HCT116 (cell line): ENCODE measurements around the gene SLC6A13. TPM values are rescaled to one million over a fixed set of nuclear protein-coding genes. Genes with fewer than 3 reads are reported as not detected.

ENCODE experiments used
- ATAC-seq: fragments of 200-7000 bp; cut with Tn5 transposase; 2 replicates; pipeline ENCODE4 v1.9.1; 2020; ENCODE audit warnings: mild to moderate bottlenecking, moderate library complexity
- BruUV-seq: library from RNA; stranded (reverse); fragments of 400-500 nt; replicated peaks from 2 replicates; lab custom pipeline; 2021; lab: Mats Ljungman, UMichigan
- CTCF ChIA-PET: fragments of 300-600 bp; sonication (Branson Sonifier 250); formaldehyde crosslinking; loops from one replicate; lab custom pipeline; 2021; ENCODE audit warnings: antibody characterized with exemption; lab: Charles Lee
- POLR2A ChIA-PET: fragments of 300-600, 350-600 bp; sonication (Branson Sonifier 250); formaldehyde crosslinking; loops from one replicate; lab custom pipeline; 2021; ENCODE audit warnings: antibody characterized with exemption; lab: Charles Lee
- RAD21 ChIA-PET, 2 experiments: fragments of 300-600 bp; sonication (Branson Sonifier 250); formaldehyde crosslinking; loops; one replicate each; lab custom pipeline; 2023; ENCODE audit warnings: low total read pairs in 2 of 2; ENCODE audit not compliant: uncharacterized antibody in 2 of 2, unreplicated experiment in 2 of 2, low non-redundant PET in 1 of 2; lab: Charles Lee
- DNase-seq: peaks from one replicate; pipeline ENCODE4 v3.0.0-alpha.2; 2010; ENCODE audit warnings: low read depth, low spot score
- H2AFZ ChIP-seq: fragments of 200-600 bp; shearing (Covaris generic), sonication (generic); 2 replicates; pipeline ENCODE4 v1.6.1; 2017; ENCODE audit warnings: low read depth, mixed run types, mixed read lengths, antibody characterized with exemption, low read length; ENCODE audit not compliant: poor library complexity, severe bottlenecking
- H3K27ac ChIP-seq: 2 replicates; pipeline ENCODE4 v1.5.1; 2012; ENCODE audit warnings: low read depth, low read length
- H3K27me3 ChIP-seq: fragments of 200-600 bp; sonication (generic); 2 replicates; pipeline ENCODE4 v1.6.1; 2016; ENCODE audit warnings: mixed run types, low read length, mixed read lengths; ENCODE audit not compliant: insufficient read depth
- H3K36me3 ChIP-seq, 2 experiments: fragments of 200-500 bp in 1 of 2; fragments of 200-600 bp in 1 of 2; sonication (Bioruptor generic) in 1 of 2; sonication (generic) in 1 of 2; 2 replicates each; pipeline versions ENCODE4 v1.5.1 to v1.6.1; 2014 to 2016; ENCODE audit warnings: low read length in 2 of 2, inconsistent platforms in 1 of 2, mixed read lengths in 1 of 2, mixed run types in 1 of 2; ENCODE audit not compliant: insufficient read depth in 2 of 2, control insufficient read depth in 1 of 2
- H3K4me1 ChIP-seq, 2 experiments: fragments of 200-600 bp in 1 of 2; sonication (generic) in 1 of 2; 2 replicates each; pipeline versions ENCODE4 v1.5.1 to v1.6.1; 2012 to 2017; ENCODE audit warnings: low read length in 2 of 2, inconsistent platforms in 1 of 2, mild to moderate bottlenecking in 1 of 2, mixed read lengths in 1 of 2, mixed run types in 1 of 2, moderate library complexity in 1 of 2; ENCODE audit not compliant: insufficient read depth in 2 of 2, control insufficient read depth in 1 of 2
- H3K4me2 ChIP-seq: fragments of 200-600 bp; sonication (generic); 2 replicates; pipeline ENCODE4 v1.6.1; 2017; ENCODE audit warnings: mixed run types, low read length, mixed read lengths
- H3K4me3 ChIP-seq, 2 experiments: fragments of 200-600 bp in 1 of 2; sonication (generic) in 1 of 2; replicated peaks in 1 of 2; 2 replicates each; pipeline ENCODE4 v1.5.1; 2011 to 2016; ENCODE audit warnings: low read length in 2 of 2, control low read depth in 1 of 2, low read depth in 1 of 2, mild to moderate bottlenecking in 1 of 2, mixed read lengths in 1 of 2, mixed run types in 1 of 2
- H3K79me2 ChIP-seq: fragments of 200-600 bp; sonication (generic); 2 replicates; pipeline ENCODE4 v1.6.1; 2017; ENCODE audit warnings: mild to moderate bottlenecking, mixed run types, low read length, moderate library complexity, mixed read lengths; ENCODE audit not compliant: insufficient read depth
- H3K9ac ChIP-seq: fragments of 200-600 bp; sonication (generic); 2 replicates; pipeline ENCODE4 v1.6.1; 2016; ENCODE audit warnings: low read length, mixed read lengths
- H3K9me2 ChIP-seq: fragments of 200-600 bp; sonication (generic), shearing (Covaris generic); 2 replicates; pipeline ENCODE4 v1.6.1; 2017; ENCODE audit warnings: mixed run types, mild to moderate bottlenecking, moderate library complexity; ENCODE audit not compliant: insufficient read depth
- H3K9me3 ChIP-seq, 2 experiments: fragments of 200-500 bp in 1 of 2; fragments of 200-600 bp in 1 of 2; sonication (Bioruptor generic) in 1 of 2; sonication (generic) in 1 of 2; 2 replicates each; pipeline ENCODE4 v1.6.1; 2014 to 2017; ENCODE audit warnings: low read length in 2 of 2, mixed read lengths in 2 of 2, inconsistent platforms in 1 of 2, low read depth in 1 of 2, mild to moderate bottlenecking in 1 of 2, mixed run types in 1 of 2, moderate library complexity in 1 of 2; ENCODE audit not compliant: control insufficient read depth in 1 of 2, insufficient read depth in 1 of 2
- H4K20me1 ChIP-seq: fragments of 200-600 bp; sonication (generic), shearing (Covaris generic); 2 replicates; pipeline ENCODE4 v1.6.1; 2017; ENCODE audit warnings: mixed run types, mild to moderate bottlenecking, moderate library complexity; ENCODE audit not compliant: insufficient read depth
- ATF3 ChIP-seq: IDR thresholded peaks from 2 replicates; pipeline ENCODE4 v1.6.1; 2012
- CBX3 ChIP-seq: IDR thresholded peaks from 2 replicates; pipeline ENCODE4 v1.6.1; 2012; ENCODE audit warnings: low read depth
- CTCF ChIP-seq, 3 experiments: fragments of 200-600 bp in 1 of 3; sonication (generic) in 1 of 3; IDR thresholded peaks in 2 of 3; conservative IDR thresholded peaks in 1 of 3; 2 replicates each; pipeline ENCODE4 v1.5.1; 2012 to 2017; ENCODE audit warnings: low read depth in 2 of 3, low read length in 2 of 3, antibody characterized with exemption in 1 of 3, borderline replicate concordance in 1 of 3, control low read depth in 1 of 3, mild to moderate bottlenecking in 1 of 3, mixed read lengths in 1 of 3, mixed run types in 1 of 3, moderate library complexity in 1 of 3; ENCODE audit not compliant: insufficient read depth in 1 of 3
- EGR1 ChIP-seq: IDR thresholded peaks from 2 replicates; pipeline ENCODE4 v1.6.1; 2012; ENCODE audit warnings: low read depth
- ELF1 ChIP-seq: IDR thresholded peaks from 2 replicates; pipeline ENCODE4 v1.6.1; 2012; ENCODE audit warnings: low read depth, borderline replicate concordance
- EZH2 ChIP-seq: fragments of 200-600 bp; sonication (generic); IDR thresholded peaks from 2 replicates; pipeline ENCODE4 v1.6.1; 2017; ENCODE audit warnings: antibody characterized with exemption, mixed run types
- FOSL1 ChIP-seq: IDR thresholded peaks from 2 replicates; pipeline ENCODE4 v1.6.1; 2012; ENCODE audit warnings: low read depth
- JUND ChIP-seq: IDR thresholded peaks from 2 replicates; pipeline ENCODE4 v1.6.1; 2012
- MAX ChIP-seq: IDR thresholded peaks from 2 replicates; pipeline ENCODE4 v1.6.1; 2012
- POLR2A ChIP-seq: IDR thresholded peaks from 2 replicates; pipeline ENCODE4 v1.7.0; 2011; ENCODE audit warnings: borderline replicate concordance; ENCODE audit not compliant: insufficient read depth, insufficient read length; ENCODE audit errors: extremely low read depth
- RAD21 ChIP-seq: IDR thresholded peaks from 2 replicates; pipeline ENCODE4 v1.6.1; 2012; ENCODE audit warnings: low read depth, mild to moderate bottlenecking
- REST ChIP-seq: IDR thresholded peaks from 2 replicates; pipeline ENCODE4 v1.6.1; 2012; ENCODE audit warnings: low read depth
- SIN3A ChIP-seq: IDR thresholded peaks from 2 replicates; pipeline ENCODE4 v1.6.1; 2012; ENCODE audit warnings: low read depth
- TCF7L2 ChIP-seq: IDR thresholded peaks from 2 replicates; pipeline ENCODE4 v1.7.0; 2011; ENCODE audit warnings: borderline replicate concordance, inconsistent platforms; ENCODE audit not compliant: insufficient read depth, insufficient read length; ENCODE audit errors: extremely low read depth
- YY1 ChIP-seq: IDR thresholded peaks from 2 replicates; pipeline ENCODE4 v1.6.1; 2011; ENCODE audit warnings: low read length, low read depth, moderate library complexity, mild to moderate bottlenecking; ENCODE audit not compliant: insufficient replicate concordance; ENCODE audit errors: extremely low read depth
- ZNF274 ChIP-seq: fragments of 200-500 bp; sonication (Bioruptor generic); IDR thresholded peaks from 2 replicates; pipeline ENCODE4 v1.6.1; 2014; ENCODE audit warnings: mild to moderate bottlenecking, low read depth, low read length, inconsistent platforms
- intact Hi-C: fragments of 100-400 bp; cut with micrococcal nuclease; formaldehyde crosslinking; loops from 2 replicates; pipeline ENCODE4 v1.10.0; 2022
- total RNA-seq: library from RNA; stranded (reverse); gene quantifications from one replicate; pipeline ENCODE4 v1.2.1, GENCODE V29; 2021; ENCODE audit not compliant: unreplicated experiment
- TF ChIP-seq, protein P1 (sequence below): IDR thresholded peaks from 2 replicates; pipeline ENCODE4 v1.6.1; 2011; ENCODE audit warnings: mild to moderate bottlenecking, low read length, moderate library complexity; ENCODE audit not compliant: insufficient replicate concordance; ENCODE audit errors: extremely low read depth

Gene SLC6A13
- total RNA-seq, 1 experiment from 2014 or later, result 0.39 TPM

DNA sequence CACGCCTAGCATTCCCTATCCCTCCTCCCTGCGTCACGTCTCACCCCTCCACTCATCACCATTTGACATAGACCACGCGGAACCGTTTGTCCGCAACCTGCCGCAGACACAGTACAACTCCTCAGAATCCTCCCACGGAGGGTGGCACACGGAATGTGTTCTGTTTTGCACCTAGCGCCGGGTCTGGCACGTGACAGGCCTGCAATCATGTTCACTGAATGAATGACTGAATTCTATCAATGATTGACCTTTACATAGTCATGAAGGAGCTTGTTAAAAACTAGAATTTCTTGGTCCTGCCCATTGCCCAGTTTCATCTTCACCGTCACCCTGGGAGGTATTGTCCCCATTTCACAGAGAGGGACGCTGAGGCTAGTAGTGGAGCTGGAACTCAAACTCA lies 53.4 kb downstream of the SLC6A13 start:
- no peak overlapping the region for H3K4me2 ChIP-seq
- no peak overlapping the region for H3K9ac ChIP-seq
- no peak overlapping the region for H3K27ac ChIP-seq
- H3K4me1 ChIP-seq, result no peaks in the 10 kb centered on the region
- RAD21 ChIA-PET, result no interaction called here
- H3K9me2 ChIP-seq, result no peaks in the 10 kb centered on the region
- no peak overlapping the region for H3K4me3 ChIP-seq
- H3K27me3 ChIP-seq, result no peaks in the 10 kb centered on the region; the same call in 1 of the 2 replicates
- no peaks in the 10 kb centered on the region for H3K9me3 ChIP-seq
- CTCF ChIA-PET, result interaction anchor here (1.3 kb wide), 1 partner anchor 11 kb away, joined by 4 read pairs; no protein-coding TSS in a partner anchor
- no peak overlapping the region for H2AFZ ChIP-seq
- no peak for DNase-seq
- H3K79me2 ChIP-seq, result no peaks in the 10 kb centered on the region
- ATAC-seq, result no peak
- H4K20me1 ChIP-seq, result no peaks in the 10 kb centered on the region
- no peak for TF ChIP-seq YY1
- TF ChIP-seq ELF1, result no peak
- TF ChIP-seq JUND, result no peak
- TF ChIP-seq, protein P1, sequence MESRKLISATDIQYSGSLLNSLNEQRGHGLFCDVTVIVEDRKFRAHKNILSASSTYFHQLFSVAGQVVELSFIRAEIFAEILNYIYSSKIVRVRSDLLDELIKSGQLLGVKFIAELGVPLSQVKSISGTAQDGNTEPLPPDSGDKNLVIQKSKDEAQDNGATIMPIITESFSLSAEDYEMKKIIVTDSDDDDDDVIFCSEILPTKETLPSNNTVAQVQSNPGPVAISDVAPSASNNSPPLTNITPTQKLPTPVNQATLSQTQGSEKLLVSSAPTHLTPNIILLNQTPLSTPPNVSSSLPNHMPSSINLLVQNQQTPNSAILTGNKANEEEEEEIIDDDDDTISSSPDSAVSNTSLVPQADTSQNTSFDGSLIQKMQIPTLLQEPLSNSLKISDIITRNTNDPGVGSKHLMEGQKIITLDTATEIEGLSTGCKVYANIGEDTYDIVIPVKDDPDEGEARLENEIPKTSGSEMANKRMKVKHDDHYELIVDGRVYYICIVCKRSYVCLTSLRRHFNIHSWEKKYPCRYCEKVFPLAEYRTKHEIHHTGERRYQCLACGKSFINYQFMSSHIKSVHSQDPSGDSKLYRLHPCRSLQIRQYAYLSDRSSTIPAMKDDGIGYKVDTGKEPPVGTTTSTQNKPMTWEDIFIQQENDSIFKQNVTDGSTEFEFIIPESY, result no peak
- TF ChIP-seq MAX, result no peak
- no peak for TF ChIP-seq SIN3A
- no peak for TF ChIP-seq EGR1
- TF ChIP-seq CTCF (IDR thresholded peaks at IDR 0.05 in 2 of 3, conservative IDR thresholded peaks at IDR 0.05 in 1 of 3; ENCODE audit: borderline replicate concordance in 1 of 3, insufficient read depth in 1 of 3, low read depth in 2 of 3, low read length in 2 of 3), result no peak
- no peak for TF ChIP-seq EZH2
- no peak for TF ChIP-seq TCF7L2
- no peak for TF ChIP-seq FOSL1
- TF ChIP-seq CBX3, result no peak
- TF ChIP-seq ATF3, result no peak
- no peak for TF ChIP-seq REST
- no peak for TF ChIP-seq RAD21
- TF ChIP-seq POLR2A, result no peak
- no peak for TF ChIP-seq ZNF274
- POLR2A ChIA-PET, result no interaction called here
- no TSS peak for BruUV-seq
- intact Hi-C loops, result no loop called here
- no peaks in the 10 kb centered on the region for H3K36me3 ChIP-seq
